ENCODE measurements around the gene TSPAN32. TPM values are rescaled to one million over a fixed set of nuclear protein-coding genes. Genes with fewer than 3 reads are reported as not detected.
A peak's percentile ranks its signal among the peaks of the same experiment; 100 is the strongest.
"Not testable (repeated sequence)": the region's sequence is repeated elsewhere in the genome, so short reads cannot be mapped to it uniquely, and the experiment has no call there.

The TSPAN32 gene
- total and polyA plus RNA-seq, 12 donors, result 2.3 to 47.5 (median 23.3) TPM

DNA sequence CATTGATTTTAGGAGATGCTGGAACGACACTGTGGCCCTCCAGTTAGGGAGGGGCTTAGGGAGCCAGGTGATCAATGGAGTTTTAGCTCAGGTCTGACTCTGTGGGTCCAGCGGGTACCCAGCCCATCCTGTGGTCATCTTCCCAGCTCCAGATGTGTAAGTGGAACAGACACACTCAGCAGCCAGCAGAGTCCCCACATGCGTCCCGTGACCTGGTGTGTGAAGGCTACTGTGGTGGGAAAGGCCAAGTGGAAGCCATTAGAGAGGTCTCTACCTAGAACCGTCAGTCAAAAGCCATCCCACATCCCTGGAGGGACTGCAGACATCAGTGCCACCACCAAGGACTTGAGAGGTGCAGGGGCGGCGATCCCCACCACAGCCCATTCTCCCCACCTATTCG lies 55.4 kb downstream of the TSPAN32 start:
- Histone ChIP-seq H3K36me3 (no peaks in the 10 kb centered on the region), H3K27me3 (no peaks in the 10 kb centered on the region), H3K9me3 (no peaks in the 10 kb centered on the region), H3K4me3 (no peak overlapping the region), H3K27ac (no peak overlapping the region), H3K4me1 (no peaks in the 10 kb centered on the region)
- TF ChIP-seq CTCF (IDR thresholded peaks at IDR 0.05), result no peak
- 80 to 82% methylated on average over 8 of the region's 8 CpGs for WGBS, 2 donors
- intact Hi-C loops (cut with DNase I), result no loop called here
- no peak for DNase-seq
- ATAC-seq, result no peak

- H3K4me1 ChIP-seq; H3K27ac ChIP-seq; H3K4me3 ChIP-seq; intact Hi-C loops (cut with DNase I); H3K9me3 ChIP-seq; H3K27me3 ChIP-seq; H3K36me3 ChIP-seq; DNase-seq: not testable (repeated sequence)
- WGBS, 2 donors, result 91 to 97% methylated on average over 13 of the region's 13 CpGs
- peak in 1 of 8 donors; percentile 7 for ATAC-seq
These were observed 55.8 kb downstream of the TSPAN32 start for GRCh38 chr11:2357651-2358050.

DNA sequence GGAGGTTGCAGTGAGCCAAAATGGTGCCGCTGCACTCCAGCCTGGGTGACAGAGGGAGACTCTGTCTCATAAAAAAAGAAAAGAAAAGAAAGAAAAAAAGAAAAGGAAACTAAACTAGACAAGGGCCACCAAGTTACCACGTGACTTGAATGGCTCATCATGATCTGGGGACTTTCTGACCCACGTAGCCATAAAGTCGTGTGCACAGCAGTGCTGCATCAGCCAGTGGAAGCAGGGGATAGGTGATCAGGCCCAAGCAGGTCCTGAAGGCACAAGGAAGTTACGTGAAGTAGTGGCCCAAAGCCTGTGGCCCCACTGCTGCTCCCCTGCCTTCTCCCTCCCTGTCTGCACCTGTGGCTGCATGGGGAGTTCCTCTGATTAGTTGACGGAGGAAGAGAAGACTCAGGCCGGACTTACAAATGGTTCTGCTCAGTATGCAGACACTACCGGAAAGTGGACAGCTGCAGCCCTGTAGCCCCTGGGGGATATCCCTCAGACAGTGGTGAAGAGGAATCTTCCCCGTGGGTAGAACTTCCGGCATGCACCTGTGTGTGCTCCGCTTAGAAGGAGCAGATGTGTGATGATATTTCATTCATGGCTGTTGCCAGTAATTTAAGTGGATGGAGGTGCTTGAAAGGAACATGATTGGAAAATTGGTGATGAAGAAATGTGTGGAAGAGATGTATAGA lies 57.1 kb downstream of the TSPAN32 start:
- Histone ChIP-seq H3K4me1 (peaks cover 0 to 3% (median 0%) of the 10 kb centered on the region in 9 donors), H3K27me3 (no peaks in the 10 kb centered on the region), H3K36me3 (no peaks in the 10 kb centered on the region), H3K9me3 (no peaks in the 10 kb centered on the region), H3K4me3 (no peak overlapping the region), H3K27ac (no peak overlapping the region)
- no peak for DNase-seq
- TF ChIP-seq CTCF (IDR thresholded peaks at IDR 0.05), result no peak
- intact Hi-C loops (cut with DNase I), result no loop called here
- 89 to 91% methylated on average over 11 of the region's 11 CpGs for WGBS, 2 donors
- ATAC-seq, result no peak

GRCh38 chr11:2359557-2359956 lies 57.7 kb downstream of the TSPAN32 start:
- TF ChIP-seq CTCF (IDR thresholded peaks at IDR 0.05), result no peak

DNA sequence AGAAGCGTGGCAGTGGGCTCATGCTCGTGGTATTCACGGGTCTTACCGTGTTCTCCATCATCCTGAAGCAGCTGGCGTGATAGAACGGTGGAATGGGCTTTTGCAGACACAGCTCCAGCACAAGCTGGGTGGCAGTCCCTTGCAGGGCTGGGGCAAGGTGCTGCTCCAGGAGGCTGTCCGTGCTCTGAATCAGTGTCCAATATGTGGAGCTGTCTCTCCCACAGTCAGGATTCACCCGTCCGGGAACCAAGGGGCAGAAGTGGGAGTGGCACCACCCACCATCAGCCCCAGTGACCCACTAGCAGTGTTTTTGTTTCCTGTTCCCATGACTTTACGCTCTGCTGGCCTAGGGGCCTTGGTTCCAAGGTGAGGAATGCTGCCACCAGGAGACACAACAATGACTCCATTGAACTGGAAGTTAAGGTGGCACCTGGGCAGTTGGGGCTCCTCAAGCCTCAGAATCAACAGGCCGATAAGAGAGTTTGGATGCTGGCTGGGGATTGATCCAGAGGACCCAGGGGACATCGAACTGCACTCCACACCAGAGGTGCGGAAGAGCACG lies 58.3 kb downstream of the TSPAN32 start:
- DNase-seq (no peak), ATAC-seq (no peak)
- Histone ChIP-seq H3K4me1 (peaks cover 0 to 3% (median 0%) of the 10 kb centered on the region in 9 donors), H3K27me3 (no peaks in the 10 kb centered on the region), H3K36me3 (no peaks in the 10 kb centered on the region), H3K9me3 (no peaks in the 10 kb centered on the region), H3K27ac (no peak overlapping the region), H3K4me3 (no peak overlapping the region)
- intact Hi-C loops (cut with DNase I), result loop anchor here in 1 of 10 donors (5.0 kb wide), 1 partner anchor 33 kb away; no protein-coding TSS in a partner anchor
- no peak for TF ChIP-seq CTCF (IDR thresholded peaks at IDR 0.05)
- WGBS, 2 donors, result 91 to 94% methylated on average over 14 of the region's 14 CpGs

More at GRCh38 chr11:2359557-2359956, 57.7 kb downstream of the TSPAN32 start:
- Histone ChIP-seq H3K36me3 (no peaks in the 10 kb centered on the region), H3K27ac (no peak overlapping the region), H3K4me3 (no peak overlapping the region), H3K27me3 (no peaks in the 10 kb centered on the region), H3K9me3 (no peaks in the 10 kb centered on the region), H3K4me1 (peaks cover 0 to 3% (median 0%) of the 10 kb centered on the region in 9 donors)
- 95 to 96% methylated on average over 9 of the region's 9 CpGs for WGBS, 2 donors
- ATAC-seq, result no peak
- intact Hi-C loops (cut with DNase I), result no loop called here
- DNase-seq, result no peak
